Prostate gland (tissue), 2 donors: ENCODE measurements around the gene CCDC80. TPM values are rescaled to one million over a fixed set of nuclear protein-coding genes. Genes with fewer than 3 reads are reported as not detected.

Source experiments
- DNase-seq: peaks from one replicate; pipeline ENCODE4 v3.0.0-alpha.2; 2019; ENCODE audit warnings: low spot score
- H3K27ac ChIP-seq, 2 donors: fragments of 200-600 bp; sonication (generic); 2 replicates each; pipeline ENCODE4 v1.5.1; 2017 to 2019
- H3K27me3 ChIP-seq: fragments of 200-600 bp; sonication (generic); replicated peaks from 2 replicates; pipeline ENCODE4 v1.5.1; 2019; ENCODE audit not compliant: insufficient read depth
- H3K36me3 ChIP-seq, 2 donors: fragments of 200-600 bp; sonication (generic); 1 replicate in 1 of 2; 2 replicates in 1 of 2; pipeline versions ENCODE4 v1.5.1 to v1.8.1; 2017 to 2019
- H3K4me1 ChIP-seq: fragments of 200-600 bp; sonication (generic); replicated peaks from 2 replicates; pipeline ENCODE4 v1.5.1; 2019
- H3K4me3 ChIP-seq, 2 donors: fragments of 200-600 bp; sonication (generic); 2 replicates each; pipeline ENCODE4 v1.5.1; 2017 to 2019
- H3K9me3 ChIP-seq: fragments of 200-600 bp; sonication (generic); 2 replicates; pipeline ENCODE4 v1.5.1; 2017
- CTCF ChIP-seq, 4 experiments: fragments of 200-600 bp in 2 of 4; fragments of 450-650 bp in 2 of 4; sonication (generic) in 2 of 4; IDR thresholded peaks; 1 replicate in 3 of 4; 2 replicates in 1 of 4; pipeline ENCODE4 v1.5.1; 2016 to 2019; ENCODE audit warnings: antibody characterized with exemption in 4 of 4, mild to moderate bottlenecking in 2 of 4, moderate library complexity in 2 of 4
- POLR2A ChIP-seq: fragments of 450-650 bp; IDR thresholded peaks from one replicate; pipeline ENCODE4 v1.6.1; 2016; ENCODE audit warnings: antibody characterized with exemption, mild to moderate bottlenecking
- POLR2AphosphoS5 ChIP-seq: sonication (generic); formaldehyde crosslinking; IDR thresholded peaks from one replicate; pipeline ENCODE4 v1.6.1; 2017; ENCODE audit warnings: antibody characterized with exemption
- WGBS: methylation state at CpG from one replicate; pipeline ENCODE4 v1.1.5; 2018; 5-methylcytosine and 5-hydroxymethylcytosine counted together
- intact Hi-C: fragments of 100-400 bp; cut with DNase I; formaldehyde crosslinking; loops from one replicate; pipeline ENCODE4 v1.14.2; 2022
- total RNA-seq, 2 donors: library from RNA; depleted of rRNA; stranded (reverse); fragments of >200 nt; gene quantifications; one replicate each; pipeline ENCODE4 v1.1.0, GENCODE V29; 2016

CCDC80 gene
- total RNA-seq, 2 donors from 2014 or later = 2.7 to 18.4 TPM

DNA sequence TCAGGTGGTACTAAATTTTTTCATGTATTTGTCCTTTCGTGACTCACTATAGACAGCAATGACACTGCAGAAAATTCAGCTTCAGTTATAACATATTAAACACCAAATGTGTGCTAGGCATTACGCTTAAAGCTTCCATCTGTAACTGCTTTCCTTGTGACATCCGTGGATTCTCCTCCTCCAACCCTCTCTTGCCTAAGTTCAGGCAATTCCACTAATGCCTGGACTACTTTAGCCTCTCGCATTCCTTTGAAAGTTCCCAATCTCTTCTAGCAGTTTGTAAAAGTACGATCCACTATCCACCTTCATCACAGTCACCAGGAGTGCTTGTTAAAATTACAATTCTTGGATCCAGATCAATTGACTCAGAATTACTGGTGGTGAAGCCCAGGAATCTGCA lies 17.7 kb downstream of the CCDC80 start:
- no peak for DNase-seq
- no peak overlapping the region for H3K4me3 ChIP-seq
- H3K36me3 ChIP-seq = no peaks in the 10 kb centered on the region
- WGBS = 78% methylated on average over 5 of the region's 5 CpGs
- H3K9me3 ChIP-seq = no peaks in the 10 kb centered on the region
- H3K27ac ChIP-seq = no peak overlapping the region
- TF ChIP-seq POLR2AphosphoS5 (no peak), POLR2A (no peak), CTCF (IDR thresholded peaks at IDR 0.05) (no peak)
- H3K4me1 ChIP-seq = no peaks in the 10 kb centered on the region
- H3K27me3 ChIP-seq = no peaks in the 10 kb centered on the region
- intact Hi-C loops = no loop called here

DNA sequence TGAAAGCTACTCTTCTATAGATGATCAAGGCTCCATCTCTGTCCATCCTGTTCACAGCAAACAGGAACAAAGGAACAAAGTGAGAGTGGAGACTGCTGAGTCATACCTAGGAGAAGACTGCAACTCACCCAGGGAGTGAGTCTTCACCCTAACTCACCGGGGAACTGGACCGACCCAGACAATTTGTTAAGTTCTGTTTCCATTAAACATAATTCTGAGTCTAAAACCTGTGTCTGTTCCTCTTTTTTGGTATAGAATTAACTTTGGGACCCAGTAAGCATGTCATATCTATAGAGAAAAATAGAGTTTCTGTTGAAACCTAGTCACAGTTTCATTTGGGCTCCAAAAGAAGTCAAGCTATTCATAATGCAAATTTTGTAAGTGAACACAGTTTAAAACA lies 21.6 kb downstream of the CCDC80 start:
- 89% methylated on average over 2 of the region's 2 CpGs for WGBS
- H3K27me3 ChIP-seq = no peaks in the 10 kb centered on the region
- H3K4me1 ChIP-seq = no peaks in the 10 kb centered on the region
- TF ChIP-seq CTCF (IDR thresholded peaks at IDR 0.05) (no peak), POLR2AphosphoS5 (no peak), POLR2A (no peak)
- intact Hi-C loops = no loop called here
- no peak overlapping the region for H3K4me3 ChIP-seq
- H3K27ac ChIP-seq = no peak overlapping the region
- no peaks in the 10 kb centered on the region for H3K36me3 ChIP-seq
- H3K9me3 ChIP-seq = no peaks in the 10 kb centered on the region
- DNase-seq = no peak

GRCh38 chr3:112617285-112617684 lies 23.7 kb downstream of the CCDC80 start:
- no peak for TF ChIP-seq CTCF (IDR thresholded peaks at IDR 0.05)
- no peak for TF ChIP-seq POLR2AphosphoS5
- no peak for TF ChIP-seq POLR2A
- no peaks in the 10 kb centered on the region for H3K36me3 ChIP-seq
- intact Hi-C loops = no loop called here
- no peaks in the 10 kb centered on the region for H3K9me3 ChIP-seq
- no peak for DNase-seq
- WGBS = 86% methylated on average over 2 of the region's 2 CpGs
- no peak overlapping the region for H3K27ac ChIP-seq
- H3K4me3 ChIP-seq = no peak overlapping the region
- no peaks in the 10 kb centered on the region for H3K4me1 ChIP-seq
- no peaks in the 10 kb centered on the region for H3K27me3 ChIP-seq

- Histone ChIP-seq H3K4me1 (no peaks in the 10 kb centered on the region), H3K27ac (no peak overlapping the region), H3K4me3 (no peak overlapping the region), H3K9me3 (no peaks in the 10 kb centered on the region), H3K27me3 (no peaks in the 10 kb centered on the region), H3K36me3 (no peaks in the 10 kb centered on the region)
- no peak for DNase-seq
- intact Hi-C loops = no loop called here
- TF ChIP-seq POLR2A (no peak), POLR2AphosphoS5 (no peak), CTCF (IDR thresholded peaks at IDR 0.05) (no peak)
- 70% methylated on average over 7 of the region's 7 CpGs for WGBS
These were observed 24.8 kb downstream of the CCDC80 start for GRCh38 chr3:112615989-112616731.

DNA sequence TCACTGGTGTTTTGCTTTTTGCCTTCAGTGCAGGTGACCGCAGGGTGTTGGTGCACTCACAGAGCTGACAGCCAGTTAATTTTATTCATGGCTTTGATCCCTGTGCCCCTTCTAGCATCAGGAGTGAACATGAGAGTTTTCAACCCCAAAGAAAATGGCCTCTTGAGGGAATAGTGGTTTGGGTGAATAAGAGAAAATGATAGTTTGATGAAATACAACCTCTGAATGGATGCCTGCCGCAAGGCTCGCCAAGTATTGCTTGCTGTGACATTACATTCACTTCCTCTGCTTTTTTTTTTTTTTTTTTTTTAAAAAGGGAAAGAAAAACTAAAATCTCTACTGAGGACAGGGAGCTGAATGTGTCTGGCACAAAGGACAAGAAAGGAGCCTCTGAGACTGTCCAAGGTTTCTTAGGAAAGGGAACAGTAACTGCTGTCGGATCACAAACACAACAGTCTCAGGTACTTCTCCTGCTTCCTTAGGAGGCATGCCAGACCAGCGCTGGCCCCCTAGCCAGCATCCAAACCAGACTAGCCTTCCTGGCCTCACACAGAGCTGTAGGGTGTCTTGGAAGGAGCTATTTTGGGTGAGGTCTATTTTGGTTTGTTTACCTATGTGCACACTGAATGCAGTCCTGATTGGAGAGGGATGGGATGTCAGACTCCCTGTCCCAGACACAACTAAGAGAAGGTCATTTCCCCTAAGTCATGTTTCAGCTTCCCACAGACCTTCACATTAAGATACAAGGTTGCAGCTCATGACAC lies 29.0 kb downstream of the CCDC80 start:
- no peak overlapping the region for H3K4me3 ChIP-seq
- 82% methylated on average over 5 of the region's 5 CpGs for WGBS
- H3K27me3 ChIP-seq = no peaks in the 10 kb centered on the region
- intact Hi-C loops = no loop called here
- no peaks in the 10 kb centered on the region for H3K4me1 ChIP-seq
- H3K36me3 ChIP-seq = no peaks in the 10 kb centered on the region
- no peak overlapping the region for H3K27ac ChIP-seq
- TF ChIP-seq POLR2AphosphoS5 (no peak), POLR2A (no peak), CTCF (IDR thresholded peaks at IDR 0.05) (no peak)
- no peak for DNase-seq
- H3K9me3 ChIP-seq = no peaks in the 10 kb centered on the region
